GM12878 (cell line): ENCODE measurements around the gene SPON2. TPM values are rescaled to one million over a fixed set of nuclear protein-coding genes. Genes with fewer than 3 reads are reported as not detected.

ENCODE experiments used
- ATAC-seq: fragments of 200-7000 bp; cut with Tn5 transposase; 3 replicates; pipeline ENCODE4 v1.9.1; 2020; ENCODE audit warnings: mild to moderate bottlenecking, moderate library complexity
- BruUV-seq: library from RNA; stranded (reverse); fragments of 400-500 nt; replicated peaks from 2 replicates; lab custom pipeline; 2021; lab: Mats Ljungman, UMichigan
- CTCF ChIA-PET: fragments of 300-600 bp; sonication (Branson Sonifier 250); formaldehyde crosslinking; extraction: SDS; loops from one replicate; lab custom pipeline; 2021; ENCODE audit warnings: inconsistent platforms; lab: Yijun Ruan, JAX
- POLR2A ChIA-PET: fragments of 350-600 bp; formaldehyde crosslinking; extraction: SDS; loops from one replicate; lab custom pipeline; 2021; ENCODE audit warnings: inconsistent platforms; lab: Charles Lee
- RAD21 ChIA-PET: fragments of 300-600 bp; sonication (Branson Sonifier 250); formaldehyde crosslinking; loops from one replicate; lab custom pipeline; 2023; ENCODE audit warnings: antibody characterized with exemption; ENCODE audit not compliant: unreplicated experiment; lab: Charles Lee
- SMC1A ChIA-PET: fragments of 300-600 bp; sonication (Branson Sonifier 250); formaldehyde crosslinking; loops from one replicate; lab custom pipeline; 2023; ENCODE audit not compliant: unreplicated experiment, uncharacterized antibody; lab: Charles Lee
- DNase-seq: peaks from one replicate; pipeline ENCODE4 v3.0.0-alpha.2; 2011; ENCODE audit warnings: low read depth, low spot score
- FAIRE-seq: peaks from 3 replicates; lab custom pipeline; 2011; peaks lifted over from hg19 to GRCh38; lab: Jason Lieb, UNC
- H2AFZ ChIP-seq: 2 replicates; pipeline ENCODE4 v1.6.0; 2011; ENCODE audit warnings: low read depth, low read length, control low read depth; ENCODE audit not compliant: control insufficient read depth
- H3K27ac ChIP-seq: 2 replicates; pipeline ENCODE4 v1.5.1; 2011; ENCODE audit warnings: control low read depth; ENCODE audit not compliant: control insufficient read depth, insufficient read depth
- H3K27me3 ChIP-seq, 2 experiments: replicated peaks in 1 of 2; 2 replicates each; pipeline versions ENCODE4 v1.6.0 to v1.6.1; 2011; ENCODE audit warnings: low read length in 1 of 2; ENCODE audit not compliant: control insufficient read depth in 2 of 2, insufficient read depth in 2 of 2
- H3K36me3 ChIP-seq, 2 experiments: 2 replicates each; pipeline ENCODE4 v1.5.1; 2011; ENCODE audit warnings: low read length in 1 of 2; ENCODE audit not compliant: control insufficient read depth in 2 of 2, insufficient read depth in 2 of 2
- H3K4me1 ChIP-seq: 2 replicates; pipeline ENCODE4 v1.6.1; 2011; ENCODE audit warnings: mild to moderate bottlenecking, low read length, moderate library complexity, mixed read lengths; ENCODE audit not compliant: control insufficient read depth, insufficient read depth
- H3K4me2 ChIP-seq: 2 replicates; pipeline ENCODE4 v1.6.0; 2011; ENCODE audit warnings: control low read depth; ENCODE audit not compliant: control insufficient read depth, insufficient read depth
- H3K4me3 ChIP-seq: fragments of 200-600 bp; sonication (generic); 2 replicates; pipeline ENCODE4 v1.5.1; 2016
- H3K79me2 ChIP-seq: 2 replicates; pipeline ENCODE4 v1.6.0; 2011; ENCODE audit warnings: low read length; ENCODE audit not compliant: control insufficient read depth, insufficient read depth
- H3K9ac ChIP-seq: 2 replicates; pipeline ENCODE4 v1.8.0; 2011; ENCODE audit warnings: low read length, control low read depth, mixed read lengths; ENCODE audit not compliant: control insufficient read depth, insufficient read depth
- H3K9me3 ChIP-seq: replicated peaks from 3 replicates; pipeline ENCODE4 v1.5.1; 2011; ENCODE audit warnings: mild to moderate bottlenecking, low read length; ENCODE audit not compliant: control insufficient read depth, insufficient read depth
- H4K20me1 ChIP-seq: 2 replicates; pipeline ENCODE4 v1.6.0; 2011; ENCODE audit not compliant: control insufficient read depth, insufficient read depth
- CEBPB ChIP-seq, 2 experiments: fragments of 150-350 bp in 1 of 2; IDR thresholded peaks; 2 replicates each; pipeline ENCODE4 v1.6.1; 2012 to 2014; ENCODE audit warnings: low read depth in 2 of 2, low read length in 2 of 2, borderline replicate concordance in 1 of 2, inconsistent platforms in 1 of 2
- CHD2 ChIP-seq: IDR thresholded peaks from 2 replicates; pipeline ENCODE4 v1.6.1; 2011; ENCODE audit warnings: low read depth, low read length, improper control_type of control experiment, borderline replicate concordance
- DPF2 ChIP-seq: fragments of 450-650 bp; IDR thresholded peaks from 2 replicates; pipeline ENCODE4 v1.6.1; 2017; ENCODE audit warnings: mild to moderate bottlenecking
- EGR1 ChIP-seq, 2 experiments: IDR thresholded peaks; 1 replicate in 1 of 2; 2 replicates in 1 of 2; pipeline ENCODE4 v1.6.1; 2011 to 2012; ENCODE audit warnings: low read depth in 2 of 2, low read length in 2 of 2, borderline replicate concordance in 1 of 2, mild to moderate bottlenecking in 1 of 2, moderate library complexity in 1 of 2
- GATAD2B ChIP-seq: fragments of 450-650 bp; conservative IDR thresholded peaks from 2 replicates; pipeline ENCODE4 v1.6.1; 2017; ENCODE audit warnings: low read depth, mild to moderate bottlenecking, moderate library complexity
- NFXL1 ChIP-seq: fragments of 450-650 bp; IDR thresholded peaks from 2 replicates; pipeline ENCODE4 v1.6.1; 2017; ENCODE audit warnings: antibody characterized with exemption, mild to moderate bottlenecking, borderline replicate concordance
- PML ChIP-seq: IDR thresholded peaks from 2 replicates; pipeline ENCODE4 v1.6.1; 2012; ENCODE audit warnings: low read length, inconsistent platforms
- POU2F2 ChIP-seq: IDR thresholded peaks from 3 replicates; pipeline ENCODE4 v1.6.1; 2011; ENCODE audit warnings: low read depth, mild to moderate bottlenecking, low read length, borderline replicate concordance
- RBBP5 ChIP-seq: fragments of 200-600 bp; sonication (generic); conservative IDR thresholded peaks from 2 replicates; pipeline ENCODE4 v1.6.1; 2016
- SREBF2 ChIP-seq: IDR thresholded peaks from 2 replicates; pipeline ENCODE4 v1.6.1; 2012; ENCODE audit warnings: mild to moderate bottlenecking, low read length
- SUPT20H ChIP-seq: IDR thresholded peaks from 2 replicates; pipeline ENCODE4 v1.6.1; 2011; ENCODE audit warnings: low read depth, mild to moderate bottlenecking, low read length, moderate library complexity, borderline replicate concordance; ENCODE audit not compliant: control insufficient read depth
- TCF3 ChIP-seq: IDR thresholded peaks from 2 replicates; pipeline ENCODE4 v1.6.1; 2012; ENCODE audit warnings: low read depth, mild to moderate bottlenecking, low read length, borderline replicate concordance; ENCODE audit not compliant: insufficient read depth
- TCF7 ChIP-seq: IDR thresholded peaks from 2 replicates; pipeline ENCODE4 v1.6.1; 2014; ENCODE audit warnings: antibody characterized with exemption, borderline replicate concordance
- YY1 ChIP-seq: IDR thresholded peaks from 2 replicates; pipeline ENCODE4 v1.6.1; 2011; ENCODE audit warnings: low read depth, mild to moderate bottlenecking, low read length
- ZNF274 ChIP-seq: IDR thresholded peaks from one replicate; pipeline ENCODE4 v1.8.0; 2011; ENCODE audit not compliant: insufficient read length, insufficient read depth
- whole genome bisulfite sequencing: methylation state at CpG from one replicate; pipeline ENCODE4 v1.1.6; 2016; ENCODE audit warnings: low lambda C conversion rate; ENCODE audit not compliant: insufficient replicate concordance, insufficient coverage; ENCODE audit errors: missing lambda C conversion rate; 5-methylcytosine and 5-hydroxymethylcytosine counted together
- in situ Hi-C: fragments of 300-500 bp; cut with MboI; formaldehyde crosslinking; loops from 9 replicates; pipeline ENCODE4 v1.14.3; 2018; ENCODE audit warnings: mixed read lengths
- intact Hi-C: fragments of 100-400 bp; cut with micrococcal nuclease; formaldehyde crosslinking; loops from one replicate; pipeline ENCODE4 v1.14.2; 2022; ENCODE audit not compliant: unreplicated experiment
- polyA plus RNA-seq, 11 experiments: library from polyadenylated mRNA; depleted of rRNA in 4 of 11; unstranded in 6 of 11; stranded (reverse) in 5 of 11; fragments of >200 nt; fragmentation: Nextera tagmentation in 4 of 11; fragmentation: Illumina TruSeq in 1 of 11; extraction: Ambion mirVana in 4 of 11; extraction: Trizol in 1 of 11; gene quantifications; 1 replicate in 1 of 11; 2 replicates in 10 of 11; pipeline versions ENCODE4 v1.2.1 to v1.2.3, GENCODE V29; 2011 to 2016; ENCODE audit warnings: inconsistent platforms in 2 of 11, missing spikeins in 2 of 11, low read depth in 1 of 11
- total RNA-seq, 4 experiments: library from RNA; depleted of rRNA in 3 of 4; stranded (reverse); fragments of >200 nt in 3 of 4; fragmentation: Illumina TruSeq in 1 of 4; extraction: Trizol in 1 of 4; gene quantifications; 2 replicates each; pipeline versions ENCODE4 v1.2.1 to v1.2.3, GENCODE V29; 2013 to 2021
- TF ChIP-seq, protein P1 (sequence below): IDR thresholded peaks from 2 replicates; pipeline ENCODE4 v1.6.1; 2011; ENCODE audit warnings: low read depth, low read length, improper control_type of control experiment, borderline replicate concordance

Gene SPON2
- total and polyA plus RNA-seq, 10 of the 15 experiments (the other 5 are each of a cell fraction or from before 2014, with no cell fraction given): 1.1 to 11.2 (median 7.3) TPM

DNA sequence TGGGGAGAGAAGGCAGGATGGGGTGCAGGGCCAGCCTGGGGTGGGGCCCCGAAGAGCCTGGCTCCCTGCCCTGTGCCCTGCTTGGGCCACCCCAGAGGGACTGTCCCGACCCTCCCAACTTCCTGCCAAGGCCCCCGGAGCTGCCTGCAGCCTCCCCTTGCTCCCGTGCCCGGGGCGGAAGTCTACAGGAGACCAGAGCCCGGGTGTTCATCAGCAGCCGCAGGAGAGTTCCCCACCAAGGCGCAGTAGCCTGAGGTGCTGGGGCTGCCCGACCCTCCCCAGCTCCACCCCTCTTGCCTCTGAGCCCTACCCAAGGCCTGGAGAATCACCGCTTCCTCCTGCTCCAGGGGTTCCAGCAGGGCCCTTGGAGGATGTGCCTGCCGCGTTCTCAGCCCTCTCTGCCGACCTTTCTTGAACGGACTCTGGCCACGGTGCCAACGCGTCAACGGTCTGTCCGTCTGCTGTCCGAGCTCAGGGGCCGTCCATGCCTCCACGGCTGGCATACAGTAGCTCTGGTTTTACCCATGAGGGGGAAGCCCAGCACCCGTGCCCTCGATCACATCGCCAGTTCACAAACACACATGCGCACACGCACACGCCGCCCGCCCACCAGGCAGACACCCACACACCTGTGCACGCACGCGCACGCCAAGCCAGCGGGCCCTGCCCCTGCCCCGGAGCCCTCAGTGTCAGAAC lies 36.0 kb upstream of the SPON2 start:
- Histone ChIP-seq H3K4me2 (no peak overlapping the region), H3K9me3 (no peaks in the 10 kb centered on the region; the same call in 2 of the 3 replicates), H3K27me3 (no peaks in the 10 kb centered on the region), H3K79me2 (no peaks in the 10 kb centered on the region), H3K27ac (no peak overlapping the region), H2AFZ (no peak overlapping the region), H3K4me1 (peaks cover 12% of the 10 kb centered on the region), H3K36me3 (peaks cover 10 to 12% of the 10 kb centered on the region in 2 experiments; a peak in 3 of 4 replicates), H3K9ac (no peak overlapping the region), H3K4me3 (no peak overlapping the region), H4K20me1 (no peaks in the 10 kb centered on the region)
- ChIA-PET CTCF (no interaction called here), SMC1A (no interaction called here), POLR2A (no interaction called here), RAD21 (no interaction called here)
- 87% methylated on average over 34 of the region's 37 CpGs for WGBS
- DNase-seq: no peak
- TF ChIP-seq ZNF274: no peak
- TF ChIP-seq TCF3: 0 out of 2 replicates have a peak, but pooled peaks have one; percentile 44
- in situ Hi-C loops: no loop called here
- intact Hi-C loops: no loop called here
- ATAC-seq: no peak
- BruUV-seq: no TSS peak
- no peak for FAIRE-seq

DNA sequence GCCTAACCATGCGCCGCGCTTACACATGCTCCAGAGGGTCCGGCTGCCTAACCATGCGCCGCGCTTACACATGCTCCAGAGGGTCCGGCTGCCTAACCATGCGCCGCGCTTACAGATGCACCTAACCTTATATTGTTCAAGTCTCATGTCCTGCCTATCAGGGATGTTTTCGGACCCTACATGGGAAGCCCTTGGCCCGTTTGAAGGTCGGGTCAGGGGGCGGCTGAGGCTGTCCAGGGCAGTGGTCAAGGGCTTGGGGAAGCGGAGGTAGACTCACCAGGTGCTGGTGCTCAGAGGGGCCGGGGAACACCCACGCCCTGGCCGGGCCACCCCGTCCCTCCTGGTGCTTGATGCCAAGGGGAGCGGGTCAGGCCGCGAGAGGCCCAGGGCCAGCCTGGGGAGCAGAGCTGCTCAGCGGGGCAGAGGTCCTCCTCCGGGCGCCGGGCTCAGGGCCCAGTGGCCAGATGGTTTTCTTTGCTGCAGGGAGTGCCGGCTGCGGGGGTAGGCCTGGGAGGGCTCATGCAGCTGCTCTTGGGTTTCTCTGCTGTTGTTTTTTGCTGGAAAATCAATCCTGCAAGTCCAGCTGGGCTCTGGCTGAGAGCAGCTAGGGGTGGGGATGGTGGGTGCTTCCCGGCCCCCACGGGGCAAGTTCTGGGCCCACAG lies 35.4 kb upstream of the SPON2 start:
- no peaks in the 10 kb centered on the region for H4K20me1 ChIP-seq
- no peak overlapping the region for H3K4me3 ChIP-seq
- peaks cover 5% of the 10 kb centered on the region in 2 experiments; a peak in 3 of 4 replicates for H3K36me3 ChIP-seq
- no peaks in the 10 kb centered on the region for H3K79me2 ChIP-seq
- DNase-seq (no peak), FAIRE-seq (no peak), ATAC-seq (no peak)
- H2AFZ ChIP-seq: no peak overlapping the region
- POLR2A ChIA-PET: no interaction called here
- no TSS peak for BruUV-seq
- H3K27me3 ChIP-seq: no peaks in the 10 kb centered on the region
- H3K27ac ChIP-seq: no peak overlapping the region
- SMC1A ChIA-PET: no interaction called here
- intact Hi-C loops: no loop called here
- CTCF ChIA-PET: no interaction called here
- RAD21 ChIA-PET: no interaction called here
- no peak overlapping the region for H3K9ac ChIP-seq
- H3K4me2 ChIP-seq: no peak overlapping the region
- peaks cover 1% of the 10 kb centered on the region; the same call in 1 of the 3 replicates for H3K9me3 ChIP-seq
- in situ Hi-C loops: no loop called here
- 90% methylated on average over 31 of the region's 31 CpGs for WGBS
- H3K4me1 ChIP-seq: peaks cover 18% of the 10 kb centered on the region
- TF ChIP-seq SREBF2 (no peak), EGR1 (IDR thresholded peaks at IDR 0.05; ENCODE audit: borderline replicate concordance in 1 of 2, low read depth in 2 of 2, low read length in 2 of 2) (no peak), GATAD2B (no peak), POU2F2 (no peak), CEBPB (IDR thresholded peaks at IDR 0.05; ENCODE audit: borderline replicate concordance in 1 of 2, low read depth in 2 of 2, low read length in 2 of 2) (no peak), YY1 (no peak), SUPT20H (no peak), TCF7 (no peak), DPF2 (no peak), CHD2 (no peak), RBBP5 (no peak), NFXL1 (no peak), PML (no peak)
- TF ChIP-seq, protein P1, sequence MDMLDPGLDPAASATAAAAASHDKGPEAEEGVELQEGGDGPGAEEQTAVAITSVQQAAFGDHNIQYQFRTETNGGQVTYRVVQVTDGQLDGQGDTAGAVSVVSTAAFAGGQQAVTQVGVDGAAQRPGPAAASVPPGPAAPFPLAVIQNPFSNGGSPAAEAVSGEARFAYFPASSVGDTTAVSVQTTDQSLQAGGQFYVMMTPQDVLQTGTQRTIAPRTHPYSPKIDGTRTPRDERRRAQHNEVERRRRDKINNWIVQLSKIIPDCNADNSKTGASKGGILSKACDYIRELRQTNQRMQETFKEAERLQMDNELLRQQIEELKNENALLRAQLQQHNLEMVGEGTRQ: no peak
